HG02759 (cell line): ENCODE measurements around the gene SLFN14.
A peak's percentile ranks its signal among the peaks of the same experiment; 100 is the strongest.
"Not testable (repeated sequence)": the region's sequence is repeated elsewhere in the genome, so short reads cannot be mapped to it uniquely, and the experiment has no call there.

ENCODE experiments used
- ATAC-seq: cut with Tn5 transposase; IDR thresholded peaks from one replicate; pipeline ENCODE4 v1.9.1; 2021; ENCODE audit warnings: mild to moderate bottlenecking, moderate library complexity; ENCODE audit not compliant: unreplicated experiment

SLFN14 gene

GRCh38 chr17:35560703-35561102 is at the start of gene SLFN14:
SLFN14 (minus strand) TSS chr17:35560819; CDS start chr17:35558062, 2,757 bp downstream.
- ATAC-seq = no peak

DNA sequence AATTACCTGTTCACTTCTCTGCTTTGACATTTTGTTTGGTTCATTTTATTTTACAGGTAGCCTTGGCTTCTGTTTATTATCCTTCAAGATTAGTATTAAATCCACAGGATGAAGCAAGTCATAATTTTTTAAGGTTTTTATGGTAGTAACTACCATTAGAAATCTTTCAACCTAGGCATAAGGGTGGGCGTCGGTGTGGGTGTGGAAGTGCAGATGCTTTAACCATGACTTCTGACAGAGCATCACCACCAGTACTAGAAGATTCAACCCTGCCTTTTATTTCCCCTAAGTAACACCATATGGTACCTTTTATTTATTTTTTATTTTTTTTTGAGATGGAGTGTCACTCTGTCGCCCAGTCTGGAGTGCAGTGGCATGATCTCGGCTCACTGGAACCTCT is 49.2 kb upstream of the SLFN14 start:
- ATAC-seq = no peak

GRCh38 chr17:35607239-35607847 is 46.7 kb upstream of the SLFN14 start:
- ATAC-seq = no peak

DNA sequence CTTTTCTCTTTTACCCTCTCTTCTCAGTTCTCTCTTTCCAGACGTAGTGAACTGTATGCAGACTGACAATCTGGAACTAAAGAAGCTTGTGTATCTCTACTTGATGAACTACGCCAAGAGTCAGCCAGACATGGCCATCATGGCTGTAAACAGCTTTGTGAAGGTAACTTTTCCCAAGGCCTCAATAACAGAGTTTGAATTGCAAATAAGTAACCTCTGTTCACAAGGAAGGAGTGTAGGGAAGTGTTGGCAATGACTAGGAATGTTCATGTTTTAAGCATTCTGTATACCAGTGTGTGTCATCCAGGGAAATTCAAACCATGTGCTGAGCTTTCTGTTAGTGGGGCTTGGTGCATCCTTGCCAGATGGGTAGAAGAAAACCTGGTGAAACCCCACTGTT is 45.1 kb upstream of the SLFN14 start:
- ATAC-seq = no peak

GRCh38 chr17:35603674-35604073 is 43.1 kb upstream of the SLFN14 start:
- no peak for ATAC-seq

DNA sequence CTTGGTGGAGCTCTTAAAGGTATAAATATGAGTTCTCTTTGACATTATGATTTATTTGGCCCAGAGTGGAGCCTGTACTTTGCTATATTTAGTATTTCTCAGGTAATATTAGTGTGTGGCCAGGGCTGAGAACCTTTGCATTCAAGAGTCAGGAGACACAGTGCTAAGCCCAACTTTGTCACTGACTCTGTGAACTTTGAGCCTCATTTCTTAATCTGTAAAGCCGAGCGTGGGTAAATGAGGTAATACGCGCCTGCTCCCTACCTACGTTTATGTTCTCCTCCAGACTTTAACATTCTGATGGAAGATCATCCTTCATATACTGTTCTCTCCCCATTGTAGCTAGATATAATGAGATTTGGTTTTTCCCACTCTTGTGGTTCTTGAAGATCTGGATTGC is 37.0 kb upstream of the SLFN14 start:
- no peak for ATAC-seq

DNA sequence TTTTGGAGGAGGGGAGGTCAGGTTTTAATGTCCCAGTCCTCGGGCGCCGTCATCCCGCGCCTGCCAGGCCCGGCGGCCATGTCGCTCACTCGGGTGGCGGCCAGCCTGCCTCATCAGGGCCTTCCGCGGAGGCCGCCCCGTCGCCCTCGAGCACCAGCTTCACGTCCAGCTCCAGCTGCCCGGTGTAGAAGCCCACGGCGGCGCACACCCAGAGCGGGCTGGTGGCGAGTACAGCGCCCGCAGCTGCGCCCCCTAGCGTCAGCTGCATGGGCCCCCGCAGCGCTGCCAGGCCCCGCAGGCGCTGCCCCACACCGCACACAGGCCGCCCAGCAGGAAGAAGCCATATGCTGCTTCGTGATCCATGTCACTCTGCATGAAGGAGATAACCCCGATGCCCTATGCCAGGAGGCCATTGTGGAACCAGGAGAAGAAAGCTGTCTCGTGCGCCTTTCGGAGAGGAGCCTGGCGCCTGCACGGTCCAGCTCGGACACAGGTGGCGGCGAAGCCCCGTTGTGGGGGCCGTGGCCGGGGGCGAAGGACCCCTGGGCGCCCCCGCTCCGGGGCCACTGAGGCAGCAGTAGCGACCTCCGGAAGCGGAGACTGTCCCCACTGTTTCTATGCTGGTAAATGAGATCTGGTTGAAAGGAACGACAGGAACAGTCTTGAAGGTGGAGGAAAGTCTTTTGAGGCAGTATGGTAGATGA is 36.1 kb upstream of the SLFN14 start:
- ATAC-seq = no peak

- ATAC-seq = no peak
Measured at GRCh38 chr17:35596072-35596471, 35.5 kb upstream of the SLFN14 start.

GRCh38 chr17:35588196-35588920 is 27.7 kb upstream of the SLFN14 start:
- no peak for ATAC-seq

- peak; percentile 86 for ATAC-seq
Measured at GRCh38 chr17:35587074-35587961, 26.7 kb upstream of the SLFN14 start, which contains the start of gene AP2B1. AP2B1 (plus strand) TSS chr17:35587322; CDS start chr17:35594031, 6,709 bp downstream.

DNA sequence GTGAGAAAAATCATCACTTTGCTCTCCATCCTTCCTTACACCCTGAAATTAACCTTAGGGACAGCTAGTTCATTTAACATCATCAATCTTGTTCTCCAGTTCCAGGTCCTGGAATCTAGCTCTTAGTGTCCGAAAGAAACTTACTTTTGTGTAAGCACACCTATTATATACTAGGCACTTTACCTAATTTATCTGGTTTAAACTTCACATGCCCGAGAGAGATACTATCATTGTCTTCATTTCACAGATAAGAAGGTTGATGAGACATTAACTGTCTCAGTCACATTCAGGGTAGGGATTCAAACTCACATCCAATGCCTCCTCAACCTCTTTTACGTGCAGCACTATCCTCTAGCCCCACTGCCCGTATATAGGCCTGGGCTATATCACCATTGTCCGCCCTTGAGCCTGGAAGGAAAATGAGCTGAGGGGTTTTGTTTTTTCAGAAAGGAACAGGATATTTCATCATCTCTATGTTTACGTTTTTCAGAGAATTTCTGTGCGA is 26.0 kb upstream of the SLFN14 start:
- peak; percentile 16 for ATAC-seq

- ATAC-seq = no peak
Measured at GRCh38 chr17:35584061-35584460, 23.4 kb upstream of the SLFN14 start.

DNA sequence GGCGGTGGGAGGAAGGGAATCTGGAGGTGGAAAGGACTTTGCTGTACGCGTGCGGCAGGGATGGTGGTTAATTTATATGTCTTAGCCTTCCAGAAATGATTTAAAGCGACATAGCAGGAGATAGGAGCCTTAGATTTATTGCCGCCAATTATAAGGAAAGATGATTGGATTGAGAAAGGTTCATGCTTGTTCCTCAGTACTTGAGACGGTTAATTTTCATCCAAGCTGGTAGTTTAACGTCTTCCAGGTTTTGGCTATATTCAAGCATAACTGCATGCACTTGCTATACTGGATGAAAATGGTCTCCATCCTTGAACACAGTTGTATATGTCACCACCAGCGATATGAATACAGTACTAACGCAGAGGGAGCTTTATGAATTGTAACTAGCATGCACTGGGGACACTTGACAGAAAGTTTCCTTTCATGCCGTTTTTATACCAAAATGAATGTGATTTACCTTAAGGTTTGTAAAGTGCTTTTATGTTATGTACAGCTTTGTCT is 18.4 kb upstream of the SLFN14 start:
- ATAC-seq = no peak

DNA sequence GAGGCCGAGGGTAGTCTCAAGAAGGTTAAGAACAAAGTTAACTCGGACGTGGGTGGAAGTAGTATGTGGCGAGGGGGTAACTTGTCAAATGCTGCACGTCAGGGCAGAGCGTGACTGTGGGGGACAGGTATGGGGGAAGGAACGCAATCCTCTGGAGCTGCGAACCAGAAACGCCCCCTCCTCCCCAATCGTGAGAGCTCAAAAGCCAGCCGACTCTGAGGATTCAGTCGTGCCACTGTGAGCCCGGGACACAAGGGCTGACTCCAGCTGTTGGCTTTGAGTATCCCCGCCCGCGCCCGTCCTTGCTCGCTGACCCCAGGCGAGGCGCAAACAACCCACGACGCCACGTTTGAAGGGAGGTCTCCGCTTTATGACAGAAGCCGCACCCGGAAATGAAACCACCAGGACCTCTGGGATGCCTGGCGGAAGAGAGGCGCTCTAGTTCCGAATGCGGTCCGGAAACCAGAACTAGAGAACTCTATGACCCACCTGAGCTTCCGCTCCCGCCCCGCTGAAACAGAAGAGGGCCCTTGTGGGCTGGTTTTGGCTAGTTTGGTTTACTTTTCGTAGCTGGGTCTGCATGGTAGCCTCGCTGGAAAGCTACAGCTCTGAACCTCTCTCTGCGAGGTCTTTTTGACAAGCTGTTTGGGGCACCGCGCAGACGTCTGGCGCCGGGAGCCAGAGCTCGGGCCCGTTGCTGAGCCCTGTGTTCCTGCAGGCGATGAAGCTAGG is 17.7 kb upstream of the SLFN14 start, which contains the start of gene PEX12:
TSS of gene PEX12 (minus strand) at position 375 of the 732 bp plus-strand sequence. CDS start 550 bp downstream, outside the sequence.
- peak; percentile 96 for ATAC-seq

- ATAC-seq = no peak
Measured at GRCh38 chr17:35577830-35578196, 17.2 kb upstream of the SLFN14 start.

GRCh38 chr17:35575759-35576158 is 15.1 kb upstream of the SLFN14 start:
- no peak for ATAC-seq

DNA sequence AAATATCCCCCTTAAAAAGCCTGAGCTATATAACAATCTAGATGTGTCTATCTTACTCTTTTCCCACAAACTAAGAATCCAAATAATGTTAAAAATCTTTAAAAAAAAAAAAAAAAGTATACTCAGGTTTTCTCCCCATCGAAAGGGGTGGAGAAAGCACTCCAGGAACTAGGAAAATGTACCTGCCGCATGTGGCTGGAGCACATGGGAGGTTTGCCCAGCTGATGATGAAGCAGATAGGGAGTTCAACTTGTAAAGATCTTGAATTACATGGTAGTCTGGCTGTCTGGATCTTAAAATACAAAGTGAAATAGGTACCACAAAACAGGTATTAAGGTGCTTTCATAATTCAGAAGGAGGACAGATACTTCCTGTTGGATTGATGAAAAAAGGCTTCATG is 8.8 kb upstream of the SLFN14 start:
- ATAC-seq = no peak

GRCh38 chr17:35568561-35568960 is 7.9 kb upstream of the SLFN14 start:
- no peak for ATAC-seq

DNA sequence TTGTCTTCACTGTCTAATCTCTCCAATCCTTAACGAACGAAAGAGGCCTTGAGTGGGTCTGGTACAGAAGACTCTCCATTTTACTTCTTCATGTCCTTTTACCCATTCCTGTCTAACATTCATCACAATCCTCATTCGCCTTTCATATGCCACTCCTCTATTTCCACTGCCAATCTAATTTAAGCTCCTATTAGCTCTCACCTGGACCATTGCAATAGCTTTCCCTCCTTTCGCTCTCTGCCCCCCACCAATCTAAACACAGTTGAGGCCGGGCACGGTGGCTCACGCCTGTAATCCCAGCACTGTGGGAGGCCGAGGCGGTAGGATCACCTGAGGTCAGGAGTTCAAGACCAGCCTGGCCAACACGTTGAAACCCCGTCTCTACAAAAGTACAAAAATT is 6.3 kb upstream of the SLFN14 start:
- ATAC-seq = no peak

GRCh38 chr17:35563181-35563580 is 2.6 kb upstream of the SLFN14 start:
- ATAC-seq = not testable (repeated sequence)
